NCI-H526 treated with DMSO at 0.1 percent for 48 hours (cell line): ENCODE results near the gene MAGI2.

Experiments used
- DNase-seq: peaks from one replicate; lab custom pipeline; 2025; lab: John Stamatoyannopoulos, UW

The MAGI2 gene

DNA sequence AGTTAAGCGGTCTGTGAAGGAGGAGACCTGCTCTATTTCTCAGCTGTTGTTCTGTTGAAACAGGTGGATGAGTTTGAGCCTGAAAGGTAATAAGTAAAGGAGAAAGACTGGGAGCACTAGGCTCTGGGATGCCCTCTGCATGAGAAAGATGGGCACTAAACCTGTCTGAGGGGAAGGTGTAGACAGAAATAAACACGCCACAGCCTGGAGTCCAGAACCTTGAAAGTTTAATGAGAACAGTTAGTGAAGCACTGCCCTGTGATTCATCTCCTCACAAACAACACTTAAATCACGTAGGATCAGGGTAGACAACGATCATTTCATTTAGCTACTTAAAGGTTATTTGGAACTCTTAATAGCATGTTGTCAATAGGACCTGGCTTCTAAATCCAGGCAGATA is 1461.8 kb downstream of the MAGI2 start:
- no peak for DNase-seq

- DNase-seq: no peak
These were observed 1463.4 kb downstream of the MAGI2 start for GRCh38 chr7:77989981-77990566.

DNA sequence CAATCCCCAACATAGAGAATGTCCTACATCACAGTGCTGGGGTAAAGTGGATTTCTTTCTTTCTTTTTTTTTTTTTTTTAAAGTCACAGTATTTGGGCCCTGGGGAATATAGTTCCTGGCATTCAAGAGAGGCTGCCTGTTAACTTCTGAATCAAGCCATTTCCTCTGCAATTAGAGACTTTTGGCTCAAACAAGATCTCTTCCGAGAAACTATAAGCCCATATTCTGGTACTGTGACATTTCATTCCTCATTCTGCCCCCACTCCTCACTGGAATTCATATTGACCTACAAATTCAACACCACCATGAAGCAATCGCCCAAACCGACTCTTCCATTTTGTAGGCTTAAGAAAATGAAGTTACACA is 1467.5 kb downstream of the MAGI2 start:
- no peak for DNase-seq

DNA sequence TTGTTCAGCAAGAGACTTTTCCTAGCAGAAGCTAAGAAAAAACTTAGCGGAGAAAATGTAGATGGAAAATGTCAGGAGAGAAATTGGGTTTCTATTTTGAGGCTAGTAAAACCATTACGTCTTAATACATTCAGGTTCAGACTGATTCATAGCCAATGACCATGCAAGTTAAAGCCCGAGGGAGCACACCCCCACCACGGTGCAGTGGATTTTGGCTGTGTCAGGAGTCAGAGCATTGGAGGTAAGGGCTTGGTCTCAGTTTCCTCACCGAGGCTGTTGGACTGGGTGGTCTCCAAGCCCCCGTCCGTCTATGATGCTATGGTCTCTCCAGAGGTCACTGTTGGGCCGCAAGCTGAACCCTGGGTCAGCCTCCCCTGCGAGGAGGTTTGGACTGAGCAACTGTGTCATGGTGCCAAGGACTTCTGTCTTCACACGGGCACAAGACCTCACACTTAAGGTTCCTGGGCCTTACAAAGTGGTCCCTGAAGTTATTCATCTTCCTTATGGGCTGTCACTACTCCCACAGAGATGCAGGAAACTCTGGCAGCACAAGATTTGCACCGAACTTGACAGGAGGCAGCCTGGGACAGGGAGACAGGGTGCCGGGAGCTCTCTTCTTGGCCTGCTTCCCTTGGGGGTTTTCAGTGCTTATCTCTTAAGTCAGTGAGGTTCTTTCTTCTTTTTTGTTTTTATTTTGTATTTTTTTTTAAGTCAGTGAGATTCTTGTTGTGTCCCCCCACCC is 1468.1 kb downstream of the MAGI2 start:
- DNase-seq: no peak

GRCh38 chr7:77983973-77984372 is 1469.5 kb downstream of the MAGI2 start:
- DNase-seq: no peak

GRCh38 chr7:77982926-77983550 is 1470.4 kb downstream of the MAGI2 start:
- DNase-seq: no peak

- no peak for DNase-seq
These were observed 1473.3 kb downstream of the MAGI2 start for GRCh38 chr7:77980087-77980713.

- DNase-seq: no peak
These were observed 1474.2 kb downstream of the MAGI2 start for GRCh38 chr7:77979219-77979618.

- DNase-seq: no peak
These were observed 1477.6 kb downstream of the MAGI2 start for GRCh38 chr7:77975672-77976480.

DNA sequence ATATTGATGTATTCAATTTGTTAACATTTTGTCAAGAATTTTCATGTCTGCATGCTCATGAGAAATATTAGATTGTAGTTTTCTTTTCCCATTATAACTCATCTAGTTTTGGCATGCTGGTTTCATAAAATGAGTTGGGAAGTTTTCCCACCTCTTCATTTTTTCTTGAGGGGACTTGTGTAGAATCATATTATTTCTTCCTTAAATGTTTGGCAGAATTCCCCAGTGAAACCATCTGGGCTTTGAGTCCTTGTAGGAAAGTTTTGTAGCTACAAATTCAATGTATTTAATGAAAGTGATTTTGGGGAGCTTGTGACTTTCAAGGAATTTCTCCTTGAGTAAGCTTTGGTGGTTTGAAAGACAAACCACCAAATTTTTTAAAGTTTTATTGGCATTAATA is 1481.7 kb downstream of the MAGI2 start:
- no peak for DNase-seq

DNA sequence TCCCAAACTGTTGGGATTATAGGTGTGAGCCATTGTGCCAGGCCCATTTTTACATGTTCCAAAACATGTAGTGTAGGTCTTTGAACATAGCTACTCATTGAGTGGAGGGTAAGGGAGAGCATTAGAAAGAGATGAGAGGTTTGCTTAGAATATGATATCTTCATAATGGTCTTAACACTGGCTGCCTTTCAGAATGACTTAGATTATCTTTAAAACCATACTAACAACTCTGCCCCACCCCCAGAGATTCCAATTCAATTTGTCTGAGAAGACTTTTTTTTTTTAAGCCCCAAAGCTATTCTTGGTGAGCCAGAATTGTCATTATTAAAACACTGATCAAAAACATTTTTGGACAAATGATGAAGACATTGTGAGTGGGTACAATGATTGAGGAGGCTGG is 1486.0 kb downstream of the MAGI2 start:
- DNase-seq: no peak
